Activated CD8-positive, alpha-beta memory T cell treated with anti-CD3 and anti-CD28 coated beads, Interleukin-2, amount 50 U/mL, for 1 hour (primary cell): ENCODE measurements around the gene SUPT4H1.
"Not testable (repeated sequence)": the region's sequence is repeated elsewhere in the genome, so short reads cannot be mapped to it uniquely, and the experiment has no call there.

Source experiments
- DNase-seq: peaks from one replicate; pipeline ENCODE4 v3.0.0-alpha.2; 2020; ENCODE audit errors: extremely low read depth

SUPT4H1 gene

GRCh38 chr17:58351831-58352595, at the start of gene SUPT4H1:
Gene SUPT4H1, minus strand, starts transcription at chr17:58352201. Its CDS starts 66 bp downstream, at chr17:58352135.
- DNase-seq, result no peak

- no peak for DNase-seq
These were observed 49.3 kb upstream of the SUPT4H1 start for GRCh38 chr17:58401287-58401686.

GRCh38 chr17:58400826-58401225, 48.8 kb upstream of the SUPT4H1 start:
- DNase-seq, result no peak

- DNase-seq, result no peak
These were observed 48.0 kb upstream of the SUPT4H1 start for GRCh38 chr17:58399974-58400373.

DNA sequence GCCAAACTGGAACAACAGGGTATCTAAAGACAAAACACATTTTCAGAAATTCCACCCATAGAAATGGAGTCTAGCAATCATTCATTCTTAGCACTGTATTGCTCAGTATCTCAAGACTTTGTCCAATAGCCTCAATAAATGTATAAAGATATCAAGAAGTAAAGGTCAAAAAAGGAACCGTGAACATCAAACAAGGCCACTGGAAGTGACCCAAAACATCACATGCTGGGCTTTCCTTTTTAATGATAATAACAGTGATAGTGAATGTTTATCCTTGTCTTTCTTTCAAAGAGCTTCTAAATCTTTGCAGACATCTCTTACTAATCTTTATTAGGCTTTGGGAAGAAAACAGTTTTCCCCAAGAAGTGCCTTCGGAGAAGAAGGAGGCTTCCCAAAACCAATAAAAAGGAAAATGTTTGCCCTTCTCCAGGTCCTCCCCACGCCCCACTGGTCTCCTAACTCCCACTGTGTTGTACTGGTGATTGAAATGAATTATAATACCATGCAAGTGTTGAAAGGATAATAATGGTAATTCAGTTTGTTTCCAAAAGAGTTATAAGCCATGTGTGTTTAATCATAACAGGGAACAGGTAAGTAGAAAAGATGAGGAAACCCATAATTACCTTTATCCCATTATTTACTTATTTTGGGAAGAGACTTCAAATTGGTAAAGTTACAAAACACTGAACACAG, 46.7 kb upstream of the SUPT4H1 start:
- DNase-seq, result no peak

DNA sequence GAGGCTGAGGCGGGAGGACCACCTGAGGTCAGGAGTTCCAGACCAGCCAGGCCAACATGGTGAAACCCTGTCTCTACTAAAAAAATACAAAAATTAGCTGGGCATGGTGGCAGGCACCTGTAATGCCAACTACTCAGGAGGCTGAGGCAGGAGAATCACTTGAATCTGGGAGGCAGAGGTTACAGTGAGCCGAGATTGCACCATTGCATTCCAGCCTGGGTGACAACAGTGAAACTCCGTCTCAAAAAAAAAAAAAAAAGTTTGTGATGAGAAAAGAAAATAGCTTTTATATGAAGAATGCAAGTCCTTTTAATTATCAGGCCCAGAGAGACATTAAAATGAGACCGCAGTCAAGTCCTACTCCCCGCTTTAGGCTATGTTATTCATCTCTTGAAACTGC, 45.4 kb upstream of the SUPT4H1 start:
- not testable (repeated sequence) for DNase-seq

DNA sequence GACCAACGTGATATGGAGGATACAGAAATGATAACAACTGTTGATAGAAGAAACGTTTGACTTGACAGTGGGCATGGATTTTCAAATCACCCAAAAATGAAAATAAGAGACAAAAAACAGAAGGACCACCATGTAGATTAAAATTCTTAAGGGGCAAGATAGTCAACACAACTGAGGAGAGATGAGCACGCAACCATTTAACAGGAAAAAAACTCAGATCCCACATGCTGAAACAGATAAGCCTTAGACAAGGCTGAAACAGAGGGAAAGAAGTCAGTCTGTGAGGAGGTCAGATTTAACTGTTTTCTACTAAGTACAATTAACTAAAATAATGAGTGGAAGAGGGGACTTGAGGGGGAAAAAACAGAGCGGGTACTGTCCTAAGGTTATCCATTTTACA, 44.2 kb upstream of the SUPT4H1 start:
- no peak for DNase-seq

DNA sequence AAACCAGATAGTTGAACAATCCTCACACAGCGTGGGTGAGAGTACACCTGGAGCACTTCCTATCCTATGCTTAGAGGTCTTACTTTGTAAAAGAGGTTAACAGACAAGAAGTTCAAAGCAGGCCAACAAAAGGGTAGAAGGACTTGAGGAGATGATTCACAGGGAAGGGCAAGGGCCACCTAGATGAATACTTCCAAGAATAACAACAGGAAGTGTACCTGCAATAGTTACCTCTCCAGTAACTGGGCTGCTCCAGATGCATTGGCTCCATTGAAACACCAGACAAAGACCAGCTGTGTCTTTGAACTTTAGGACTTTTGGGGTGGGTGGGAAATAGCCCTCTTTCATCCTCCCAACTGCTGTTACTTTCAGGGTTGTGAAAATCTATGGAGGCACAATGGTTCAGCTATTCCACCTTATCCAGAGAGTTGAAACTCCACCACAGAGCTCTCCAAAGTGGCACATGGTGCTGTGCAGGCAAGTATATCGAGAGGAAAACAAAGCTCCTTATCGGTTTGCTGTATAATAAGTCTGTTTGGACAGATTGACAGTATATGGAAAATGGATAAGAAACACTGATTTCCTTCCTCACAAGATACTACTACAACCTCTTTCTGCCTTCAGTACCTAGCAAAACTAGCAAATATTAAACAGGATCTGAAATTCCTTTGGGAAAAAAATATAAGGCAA, 42.7 kb upstream of the SUPT4H1 start:
- DNase-seq, result no peak

DNA sequence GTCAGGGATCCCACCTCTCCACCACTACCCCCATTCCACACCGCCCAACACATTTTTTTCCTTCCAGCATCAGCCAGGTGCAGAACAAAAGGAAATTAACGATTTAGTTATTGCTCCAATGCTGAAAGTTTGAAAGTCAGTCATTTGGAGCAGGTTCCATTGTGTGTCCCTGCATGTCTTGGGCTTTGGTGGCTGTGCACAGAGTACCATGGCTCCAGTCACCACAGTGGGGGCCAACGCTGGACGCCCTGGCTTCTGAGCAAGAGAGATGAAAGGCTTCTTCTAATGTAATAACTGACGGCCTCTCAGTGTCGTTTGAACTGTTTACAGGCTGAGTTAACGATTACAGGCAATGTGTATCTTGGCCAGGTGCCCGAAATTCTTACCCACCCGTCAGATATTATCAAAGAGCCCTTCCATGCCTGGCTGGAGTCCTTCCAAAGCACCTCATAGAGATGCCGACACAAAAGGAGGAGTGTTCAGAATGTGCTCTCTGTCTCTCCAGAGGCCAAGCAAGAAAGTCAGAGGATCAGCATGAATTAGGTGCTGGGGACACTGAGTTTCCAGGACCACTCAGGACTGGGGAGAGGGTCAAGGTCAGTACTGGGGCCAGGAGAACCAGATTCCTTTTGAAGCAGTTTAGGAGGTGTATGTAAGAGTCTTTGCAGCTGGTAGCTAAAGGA, 39.4 kb upstream of the SUPT4H1 start:
- DNase-seq, result no peak

- DNase-seq, result no peak
These were observed 38.9 kb upstream of the SUPT4H1 start for GRCh38 chr17:58390884-58391283.

DNA sequence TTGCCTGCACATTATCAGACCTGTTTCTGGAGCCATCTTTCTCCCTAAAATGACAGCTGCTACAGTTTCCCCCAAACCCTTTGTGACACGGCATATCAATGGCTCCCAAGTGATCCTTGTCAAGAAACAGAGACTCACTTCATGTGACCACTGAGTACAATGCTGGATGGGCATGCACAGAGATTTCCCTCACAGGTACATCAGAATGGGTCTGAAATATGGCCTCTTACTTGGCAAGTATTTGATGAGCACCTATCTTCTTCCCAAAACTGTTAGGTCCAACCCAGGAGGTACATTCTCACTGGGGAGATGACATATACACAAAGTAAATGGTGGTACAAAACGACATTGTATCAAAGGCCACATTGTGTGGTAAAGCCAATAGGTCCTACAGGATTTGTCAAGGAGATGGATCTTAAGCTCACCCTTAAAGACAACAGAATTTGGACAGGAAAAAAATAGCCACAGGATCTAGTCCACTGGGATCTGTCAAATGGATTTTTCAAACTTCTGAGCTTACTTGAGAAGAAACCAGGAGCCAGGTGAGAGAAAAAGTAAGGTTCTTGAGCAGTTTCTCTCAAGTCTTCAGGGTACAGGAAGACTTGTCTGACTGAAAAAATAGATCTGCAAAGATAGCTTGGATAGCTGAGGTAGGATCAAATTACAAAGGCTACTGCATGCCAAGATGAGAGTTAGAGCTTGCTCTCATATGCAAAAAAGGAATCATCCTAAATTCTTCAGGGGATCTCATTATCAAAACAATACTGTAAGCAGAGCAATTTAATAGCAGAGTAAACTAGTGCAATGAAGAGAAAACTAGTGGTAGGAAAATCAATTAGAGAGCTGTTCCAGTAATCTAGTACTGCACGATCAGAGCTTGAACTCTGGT, 36.5 kb upstream of the SUPT4H1 start:
- no peak for DNase-seq

DNA sequence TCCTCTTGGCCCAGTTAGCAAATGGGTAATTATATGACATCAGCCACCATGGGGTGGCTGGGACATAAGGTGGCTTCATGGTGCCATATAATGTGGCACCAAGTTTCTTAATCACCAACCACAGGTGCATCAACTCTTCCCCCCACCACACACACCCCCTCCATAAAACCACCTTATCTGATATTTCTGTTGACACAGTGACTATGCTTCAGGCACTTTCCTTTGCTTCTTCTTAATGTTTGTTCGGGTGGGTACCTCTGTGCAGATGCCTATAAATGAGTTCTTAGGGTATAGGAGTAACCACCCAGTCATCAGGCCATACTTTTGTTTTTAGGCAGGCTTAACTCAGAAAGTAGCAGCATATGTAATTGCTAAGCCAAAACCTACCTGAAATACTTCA, 35.8 kb upstream of the SUPT4H1 start:
- DNase-seq, result no peak

GRCh38 chr17:58386708-58387107, 34.7 kb upstream of the SUPT4H1 start:
- no peak for DNase-seq

DNA sequence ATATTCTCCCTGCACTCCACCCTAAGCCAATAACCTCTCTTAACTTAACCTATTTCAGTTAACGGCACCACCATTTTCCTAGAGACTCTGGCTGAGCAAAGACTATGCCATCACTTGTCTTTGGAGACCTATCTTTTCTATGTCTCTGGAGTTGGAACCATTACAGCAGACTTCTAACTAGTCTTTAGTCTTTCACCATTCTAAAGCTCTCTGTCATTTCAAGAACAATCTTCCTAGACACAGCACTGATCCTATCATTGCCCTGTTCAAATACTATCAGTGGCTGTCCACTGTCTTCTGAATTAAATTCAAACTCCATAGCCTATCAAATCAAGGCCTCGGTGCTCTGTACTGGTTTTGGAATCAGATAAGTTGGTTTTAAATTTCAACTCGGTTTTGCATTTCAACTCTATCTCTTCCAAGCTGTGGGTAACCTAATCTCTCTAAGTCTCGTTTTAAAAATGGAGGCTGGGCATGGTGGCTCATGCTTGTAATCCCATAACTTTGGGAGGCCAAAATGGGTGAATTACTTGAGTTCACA, 33.4 kb upstream of the SUPT4H1 start:
- DNase-seq, result no peak

- DNase-seq, result no peak
These were observed 32.9 kb upstream of the SUPT4H1 start for GRCh38 chr17:58384897-58385296.

DNA sequence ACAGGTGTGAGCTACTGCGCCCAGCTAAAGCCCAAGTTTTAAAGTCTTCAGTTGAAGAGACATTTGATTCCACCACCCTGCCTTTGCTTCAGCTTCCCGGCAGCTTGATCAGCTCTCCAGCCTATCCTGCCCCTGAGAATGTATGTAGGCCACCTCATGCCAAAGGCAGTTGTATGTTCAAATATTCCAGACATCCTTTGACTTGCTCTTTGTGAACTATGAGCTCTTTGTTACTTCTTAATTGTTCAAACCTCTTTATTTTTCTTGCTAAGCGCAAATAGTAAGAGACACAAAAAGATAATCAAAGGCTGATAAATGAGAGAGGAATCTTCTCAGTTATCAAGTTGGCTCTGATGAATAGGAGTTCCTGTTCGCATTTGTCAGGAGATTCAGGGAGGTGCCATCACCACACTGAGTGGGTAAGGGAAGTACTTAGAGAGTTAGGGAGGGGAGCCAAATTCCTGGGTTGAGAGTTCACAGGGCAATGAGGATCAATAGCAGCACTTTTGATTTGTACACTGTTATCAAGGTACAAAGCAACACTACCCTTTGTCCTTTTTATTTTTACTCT, 32.0 kb upstream of the SUPT4H1 start:
- DNase-seq, result no peak

- DNase-seq, result no peak
These were observed 30.9 kb upstream of the SUPT4H1 start for GRCh38 chr17:58382872-58383242.

DNA sequence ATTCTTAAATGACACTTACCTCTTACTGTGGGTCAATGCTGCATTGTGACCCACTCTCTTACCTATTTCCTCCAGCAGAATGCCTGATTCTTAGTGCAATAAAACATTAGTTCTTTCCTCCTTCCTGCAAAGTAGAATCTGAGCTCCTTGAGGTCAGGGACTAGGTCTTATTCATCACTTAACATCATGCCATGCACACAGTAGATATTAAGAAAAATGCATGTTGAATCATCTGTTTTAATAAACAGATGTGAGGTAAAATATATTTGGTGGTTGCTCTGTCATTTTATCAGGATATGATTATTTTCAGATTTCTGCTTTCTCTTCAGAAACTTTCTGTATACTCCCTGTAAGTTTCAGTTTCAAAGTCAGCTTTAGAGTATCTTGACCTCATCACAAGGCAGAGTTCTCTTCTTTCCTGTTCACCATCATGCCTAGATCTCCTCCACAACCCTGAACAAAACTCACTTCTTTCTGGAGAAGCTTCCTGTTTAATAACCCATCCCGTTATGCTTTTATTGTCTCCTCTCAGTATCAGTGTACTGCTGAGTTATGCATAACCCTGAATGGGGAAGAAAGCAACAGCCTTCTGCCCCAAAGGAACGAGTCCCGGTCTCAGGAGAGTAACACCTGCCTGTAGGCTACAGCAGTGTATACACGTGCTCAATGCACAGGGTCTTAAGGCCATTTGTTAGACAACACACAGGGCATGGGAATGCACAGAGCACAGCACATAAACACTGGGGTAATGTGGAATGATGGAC, 30.3 kb upstream of the SUPT4H1 start:
- no peak for DNase-seq

GRCh38 chr17:58381124-58382035, 29.4 kb upstream of the SUPT4H1 start:
- no peak for DNase-seq
